GM12872 (cell line): ENCODE data around the gene TPX2.

Source experiments
- CTCF ChIP-seq: IDR thresholded peaks from 3 replicates; pipeline ENCODE4 v1.5.1; 2011; ENCODE audit warnings: low read depth, mild to moderate bottlenecking, low read length, moderate library complexity; ENCODE audit not compliant: insufficient read depth

TPX2 gene

GRCh38 chr20:31831211-31831610 is 92.1 kb downstream of the TPX2 start:
- TF ChIP-seq CTCF: no peak

GRCh38 chr20:31831771-31832306 is 92.7 kb downstream of the TPX2 start:
- TF ChIP-seq CTCF: no peak

- peak; percentile 99 for TF ChIP-seq CTCF
Measured at GRCh38 chr20:31833130-31833930, 94.2 kb downstream of the TPX2 start.

- no peak for TF ChIP-seq CTCF
Measured at GRCh38 chr20:31833931-31834521, 94.9 kb downstream of the TPX2 start.

GRCh38 chr20:31835554-31835953 is 96.5 kb downstream of the TPX2 start:
- no peak for TF ChIP-seq CTCF

- TF ChIP-seq CTCF: no peak
Measured at GRCh38 chr20:31835977-31836852, 97.1 kb downstream of the TPX2 start.

- TF ChIP-seq CTCF: no peak
Measured at GRCh38 chr20:31836853-31837608, 97.9 kb downstream of the TPX2 start.
